Thoracic aorta (tissue), 2 donors: ENCODE results near the gene DOCK11. TPM values are rescaled to one million over a fixed set of nuclear protein-coding genes. Genes with fewer than 3 reads are reported as not detected.

Source experiments
- ATAC-seq: fragments of 150-250 bp; one replicate; pipeline ENCODE4 v1.8.0; 2017; ENCODE audit warnings: low read depth; ENCODE audit not compliant: insufficient number of reproducible peaks, low FRiP score
- DNase-seq: peaks from one replicate; pipeline ENCODE4 v3.0.0-alpha.2; 2020; ENCODE audit warnings: low spot score
- H3K27ac ChIP-seq, 2 donors: fragments of 200-600 bp; sonication (generic); 1 replicate in 1 of 2; 2 replicates in 1 of 2; pipeline ENCODE4 v1.5.1; 2016; ENCODE audit warnings: mild to moderate bottlenecking in 2 of 2, moderate library complexity in 2 of 2
- H3K27me3 ChIP-seq: fragments of 200-600 bp; sonication (generic); replicated peaks from 2 replicates; pipeline ENCODE4 v1.6.0; 2016; ENCODE audit warnings: mild to moderate bottlenecking; ENCODE audit not compliant: insufficient read depth
- H3K36me3 ChIP-seq: fragments of 200-600 bp; sonication (generic); one replicate; pipeline ENCODE4 v1.5.1; 2016
- H3K4me1 ChIP-seq, 2 donors: fragments of 200-600 bp; sonication (generic); 1 replicate in 1 of 2; 2 replicates in 1 of 2; pipeline versions ENCODE4 v1.5.1 to v1.6.0; 2016; ENCODE audit warnings: low read depth in 2 of 2, mild to moderate bottlenecking in 1 of 2; ENCODE audit not compliant: control insufficient read depth in 1 of 2
- H3K4me3 ChIP-seq: fragments of 200-600 bp; sonication (generic); 2 replicates; pipeline ENCODE4 v1.5.1; 2016; ENCODE audit warnings: mild to moderate bottlenecking
- H3K9me3 ChIP-seq: fragments of 200-600 bp; sonication (generic); 2 replicates; pipeline ENCODE4 v1.5.1; 2016
- total RNA-seq, 2 donors: library from RNA; depleted of rRNA; stranded (reverse); fragments of >200 nt; gene quantifications; one replicate each; pipeline versions ENCODE4 v1.1.0 to v1.2.3, GENCODE V29; 2016
- TF ChIP-seq, protein P1 (sequence below): fragments of 200-600 bp; sonication (generic); IDR thresholded peaks from one replicate; pipeline ENCODE4 v1.5.1; 2019; ENCODE audit warnings: antibody characterized with exemption

The DOCK11 gene
- total RNA-seq, 2 donors from 2014 or later: 30.6 to 45.8 TPM

DNA sequence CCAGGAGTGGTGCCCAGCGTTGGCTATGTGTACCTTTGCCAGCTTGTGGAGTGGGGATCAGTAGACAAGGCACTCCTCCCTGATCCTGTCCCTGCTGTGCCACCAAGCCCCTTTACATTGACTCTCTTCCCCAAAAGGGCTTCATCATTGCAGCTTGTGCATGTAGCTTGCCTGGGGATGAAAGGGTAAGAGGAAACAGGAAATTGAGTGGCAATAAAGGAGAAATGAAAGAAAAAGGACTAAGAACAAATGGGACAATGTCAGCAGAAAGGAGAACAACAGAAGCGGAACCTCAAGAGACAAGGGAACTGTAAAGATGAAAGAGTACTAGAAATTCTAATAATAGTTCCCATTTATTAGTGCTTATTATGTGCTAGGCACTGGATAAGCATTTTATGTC, 223.1 kb downstream of the DOCK11 start:
- Histone ChIP-seq H3K27me3 (no peaks in the 10 kb centered on the region), H3K4me1 (no peaks in the 10 kb centered on the region), H3K36me3 (no peaks in the 10 kb centered on the region), H3K9me3 (no peaks in the 10 kb centered on the region), H3K4me3 (no peak overlapping the region), H3K27ac (no peak overlapping the region)
- TF ChIP-seq, protein P1, sequence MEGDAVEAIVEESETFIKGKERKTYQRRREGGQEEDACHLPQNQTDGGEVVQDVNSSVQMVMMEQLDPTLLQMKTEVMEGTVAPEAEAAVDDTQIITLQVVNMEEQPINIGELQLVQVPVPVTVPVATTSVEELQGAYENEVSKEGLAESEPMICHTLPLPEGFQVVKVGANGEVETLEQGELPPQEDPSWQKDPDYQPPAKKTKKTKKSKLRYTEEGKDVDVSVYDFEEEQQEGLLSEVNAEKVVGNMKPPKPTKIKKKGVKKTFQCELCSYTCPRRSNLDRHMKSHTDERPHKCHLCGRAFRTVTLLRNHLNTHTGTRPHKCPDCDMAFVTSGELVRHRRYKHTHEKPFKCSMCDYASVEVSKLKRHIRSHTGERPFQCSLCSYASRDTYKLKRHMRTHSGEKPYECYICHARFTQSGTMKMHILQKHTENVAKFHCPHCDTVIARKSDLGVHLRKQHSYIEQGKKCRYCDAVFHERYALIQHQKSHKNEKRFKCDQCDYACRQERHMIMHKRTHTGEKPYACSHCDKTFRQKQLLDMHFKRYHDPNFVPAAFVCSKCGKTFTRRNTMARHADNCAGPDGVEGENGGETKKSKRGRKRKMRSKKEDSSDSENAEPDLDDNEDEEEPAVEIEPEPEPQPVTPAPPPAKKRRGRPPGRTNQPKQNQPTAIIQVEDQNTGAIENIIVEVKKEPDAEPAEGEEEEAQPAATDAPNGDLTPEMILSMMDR: no peak
- DNase-seq (no peak), ATAC-seq (no peak)

DNA sequence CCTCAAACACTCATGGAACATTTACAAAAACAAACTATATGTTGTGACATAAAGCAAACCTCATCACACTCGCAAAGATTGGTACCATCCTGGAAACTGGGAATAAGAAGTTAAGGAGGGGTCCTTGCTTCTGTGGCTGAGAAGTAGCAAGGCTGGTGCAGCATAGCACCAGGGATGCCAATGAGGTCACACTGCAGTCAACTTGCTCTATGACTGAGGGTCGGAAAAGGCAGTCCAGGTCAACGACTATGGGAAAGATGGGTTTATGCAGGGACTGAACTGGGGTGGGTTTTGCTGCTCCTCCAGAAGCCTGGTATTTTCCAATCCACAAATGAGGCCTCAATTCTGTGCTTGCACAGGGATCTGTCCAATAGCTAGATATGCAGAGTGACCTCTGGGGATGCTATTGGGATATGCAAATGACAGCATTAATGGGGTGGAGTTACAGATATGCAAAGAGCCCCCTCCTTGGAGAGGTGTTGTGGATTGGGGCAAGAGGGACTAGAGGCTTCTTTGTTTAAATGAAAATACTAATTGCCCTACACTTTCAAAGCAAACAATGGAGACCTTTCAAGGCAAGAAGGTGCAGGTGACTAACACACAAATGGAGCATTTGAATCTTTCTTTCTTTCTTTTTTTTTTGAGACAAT, 224.6 kb downstream of the DOCK11 start:
- ATAC-seq (no peak), DNase-seq (no peak)
- no peaks in the 10 kb centered on the region for H3K36me3 ChIP-seq
- no peaks in the 10 kb centered on the region for H3K27me3 ChIP-seq
- H3K4me3 ChIP-seq: no peak overlapping the region
- H3K4me1 ChIP-seq: peaks cover under 1% of the 10 kb centered on the region in 2 donors
- H3K27ac ChIP-seq: no peak overlapping the region
- H3K9me3 ChIP-seq: no peaks in the 10 kb centered on the region
- TF ChIP-seq, protein P1: no peak

DNA sequence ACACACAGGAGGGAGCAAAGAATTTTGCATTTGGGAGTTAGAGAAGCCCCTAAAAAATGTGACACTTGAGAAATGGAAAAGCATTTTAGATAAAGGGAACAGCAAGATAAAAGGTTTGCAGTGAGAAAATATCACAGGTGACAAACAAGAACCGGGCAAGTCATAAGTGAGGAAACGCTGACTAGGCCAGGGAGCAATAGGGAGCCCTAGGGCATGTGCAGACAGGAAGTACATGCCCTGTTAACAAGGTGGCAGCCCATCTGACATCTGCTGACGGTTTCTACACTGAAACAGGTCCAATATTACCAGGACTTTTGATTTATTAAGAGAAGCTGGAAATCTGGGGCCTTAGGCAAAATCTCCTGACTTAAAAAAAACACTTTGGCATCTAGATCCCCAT, 227.8 kb downstream of the DOCK11 start:
- TF ChIP-seq, protein P1: no peak
- H3K27me3 ChIP-seq: no peaks in the 10 kb centered on the region
- H3K9me3 ChIP-seq: no peaks in the 10 kb centered on the region
- no peak overlapping the region for H3K27ac ChIP-seq
- ATAC-seq (no peak), DNase-seq (no peak)
- H3K4me1 ChIP-seq: peaks cover 3 to 15% of the 10 kb centered on the region in 2 donors
- H3K4me3 ChIP-seq: no peak overlapping the region
- no peaks in the 10 kb centered on the region for H3K36me3 ChIP-seq

DNA sequence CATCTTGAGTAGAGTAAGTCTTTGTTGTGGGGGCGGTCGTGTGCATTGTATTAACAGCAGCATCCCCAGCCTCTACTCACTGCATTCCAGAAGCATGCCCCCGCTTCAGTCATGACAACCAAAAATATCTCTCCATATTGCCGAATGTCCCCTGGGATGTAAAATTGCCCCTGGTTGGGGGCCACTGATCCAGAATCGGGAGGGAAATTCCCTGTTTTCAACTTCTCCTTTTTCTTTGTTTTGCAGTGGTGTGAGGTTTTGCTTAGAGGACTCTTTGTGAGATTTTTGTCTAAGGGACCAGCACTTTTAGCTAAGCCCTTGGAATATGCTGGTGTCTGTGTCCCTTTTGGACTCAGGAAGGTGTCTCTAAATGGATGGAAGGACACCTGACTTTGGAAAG, 228.8 kb downstream of the DOCK11 start:
- no peaks in the 10 kb centered on the region for H3K36me3 ChIP-seq
- no peak for ATAC-seq
- H3K27me3 ChIP-seq: no peaks in the 10 kb centered on the region
- DNase-seq: no peak
- no peak overlapping the region for H3K4me3 ChIP-seq
- TF ChIP-seq, protein P1: no peak
- H3K27ac ChIP-seq: no peak overlapping the region
- H3K4me1 ChIP-seq: peaks cover 3 to 23% of the 10 kb centered on the region in 2 donors
- no peaks in the 10 kb centered on the region for H3K9me3 ChIP-seq

DNA sequence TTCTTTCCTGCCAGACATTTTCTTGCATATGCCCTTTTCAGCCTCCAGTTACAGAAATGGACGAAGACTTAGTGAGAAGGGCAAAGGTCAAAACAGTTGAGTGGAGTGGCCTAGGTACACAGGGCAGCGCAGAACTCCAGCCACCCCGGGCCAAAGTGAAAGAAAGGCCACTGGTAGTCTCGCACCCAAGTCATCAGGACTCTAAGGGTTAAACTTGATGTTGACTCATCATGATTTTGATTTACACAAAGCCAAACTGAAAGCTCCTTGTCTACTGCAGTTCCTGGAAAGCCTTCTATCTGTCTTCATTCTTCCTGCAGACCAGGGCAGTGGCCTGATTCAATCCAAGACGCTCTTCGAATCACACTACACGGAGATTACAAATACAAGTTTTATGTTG, 229.2 kb downstream of the DOCK11 start:
- DNase-seq (no peak), ATAC-seq (no peak)
- no peak overlapping the region for H3K4me3 ChIP-seq
- TF ChIP-seq, protein P1: no peak
- H3K36me3 ChIP-seq: no peaks in the 10 kb centered on the region
- no peak overlapping the region for H3K27ac ChIP-seq
- H3K9me3 ChIP-seq: no peaks in the 10 kb centered on the region
- H3K27me3 ChIP-seq: no peaks in the 10 kb centered on the region
- H3K4me1 ChIP-seq: peaks cover 6 to 27% of the 10 kb centered on the region in 2 donors
